GM10266 (cell line): ENCODE data around the gene CISD1.
"Not testable (repeated sequence)": the region's sequence is repeated elsewhere in the genome, so short reads cannot be mapped to it uniquely, and the experiment has no call there.

Source experiments
- DNase-seq: peaks from one replicate; pipeline ENCODE4 v3.0.0; 2012; ENCODE audit errors: extremely low spot score
- CTCF ChIP-seq: IDR thresholded peaks from 2 replicates; pipeline ENCODE4 v1.5.1; 2012; ENCODE audit warnings: mild to moderate bottlenecking, low read depth; ENCODE audit not compliant: control insufficient read depth, insufficient read depth; ENCODE audit errors: missing control alignments

Gene CISD1

DNA sequence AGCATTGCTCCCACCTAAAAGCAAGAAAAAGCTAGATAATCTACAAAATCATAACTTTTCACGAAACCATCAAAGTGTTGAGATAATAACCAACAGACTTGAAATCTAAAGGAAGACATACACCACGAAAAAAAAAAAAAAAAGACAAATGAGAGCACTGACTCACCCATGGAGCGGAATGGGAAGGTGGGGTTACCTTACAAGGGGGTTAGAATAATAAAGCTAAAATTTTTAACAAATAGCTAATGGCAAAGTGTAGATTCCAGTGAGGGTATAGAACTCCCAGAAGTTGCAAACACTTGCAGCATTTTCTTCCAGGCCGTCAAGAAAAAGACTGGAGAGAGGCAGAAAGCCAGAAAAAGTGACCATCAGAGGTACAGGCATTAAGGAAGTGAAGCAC is 28.4 kb upstream of the CISD1 start:
- no peak for TF ChIP-seq CTCF
- DNase-seq, result no peak

DNA sequence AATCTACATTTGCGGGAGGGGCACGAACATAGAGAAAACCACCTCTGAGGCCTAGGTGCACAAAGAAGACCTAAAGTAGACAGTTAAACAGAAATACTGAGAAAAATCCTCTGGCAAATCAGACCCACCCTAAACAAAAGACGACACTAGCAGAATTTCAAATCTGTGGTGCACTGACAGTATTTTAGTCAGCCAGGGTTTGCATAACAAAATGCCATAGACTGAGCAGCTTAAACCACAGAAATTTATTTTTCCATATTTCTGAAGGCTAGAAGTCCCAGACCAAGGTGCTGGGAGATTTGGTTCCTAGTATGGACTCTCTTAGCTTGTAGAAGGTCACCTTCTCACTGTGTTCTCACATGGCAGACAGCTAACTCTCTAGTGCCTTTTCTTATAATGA is 27.6 kb upstream of the CISD1 start:
- TF ChIP-seq CTCF, result no peak
- no peak for DNase-seq

DNA sequence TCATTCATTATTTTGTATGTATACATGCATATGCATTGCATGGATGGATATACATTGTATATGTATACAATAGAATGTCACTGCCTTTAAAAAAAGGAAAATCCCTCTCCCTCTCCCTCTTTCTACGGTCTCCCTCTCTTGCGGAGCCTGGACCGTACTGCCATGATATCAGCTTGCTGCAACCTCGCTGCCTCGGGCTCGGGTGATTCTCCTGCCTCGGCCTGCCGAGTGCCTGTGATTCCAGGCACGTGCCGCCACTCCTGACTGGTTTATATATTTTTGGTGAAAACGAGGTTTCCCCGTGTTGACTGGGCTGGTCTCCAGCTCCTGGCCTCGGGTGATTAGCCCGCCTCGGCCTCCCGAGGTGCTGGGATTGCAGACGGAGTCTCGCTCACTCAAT is 25.7 kb upstream of the CISD1 start:
- DNase-seq, result no peak
- TF ChIP-seq CTCF, result no peak

GRCh38 chr10:58243801-58244200 is 25.2 kb upstream of the CISD1 start:
- not testable (repeated sequence) for DNase-seq

- DNase-seq, result not testable (repeated sequence)
Measured at GRCh38 chr10:58244242-58244641, 24.7 kb upstream of the CISD1 start.

DNA sequence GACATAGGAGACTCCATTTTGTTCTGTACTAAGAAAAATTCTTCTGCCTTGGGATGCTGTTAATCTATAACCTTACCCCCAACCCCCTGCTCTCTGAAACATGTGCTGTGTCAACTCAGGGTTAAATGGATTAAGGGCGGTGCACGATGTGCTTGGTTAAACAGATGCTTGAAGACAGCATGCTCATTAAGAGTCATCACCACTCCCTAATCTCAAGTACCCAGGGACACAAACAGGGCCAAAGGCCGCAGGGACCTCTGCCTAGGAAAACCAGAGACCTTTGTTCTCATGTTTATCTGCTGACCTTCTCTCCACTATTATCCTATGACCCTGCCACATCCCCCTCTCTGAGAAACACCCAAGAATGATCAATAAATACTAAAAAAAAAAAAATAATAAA is 24.3 kb upstream of the CISD1 start:
- DNase-seq, result not testable (repeated sequence)

DNA sequence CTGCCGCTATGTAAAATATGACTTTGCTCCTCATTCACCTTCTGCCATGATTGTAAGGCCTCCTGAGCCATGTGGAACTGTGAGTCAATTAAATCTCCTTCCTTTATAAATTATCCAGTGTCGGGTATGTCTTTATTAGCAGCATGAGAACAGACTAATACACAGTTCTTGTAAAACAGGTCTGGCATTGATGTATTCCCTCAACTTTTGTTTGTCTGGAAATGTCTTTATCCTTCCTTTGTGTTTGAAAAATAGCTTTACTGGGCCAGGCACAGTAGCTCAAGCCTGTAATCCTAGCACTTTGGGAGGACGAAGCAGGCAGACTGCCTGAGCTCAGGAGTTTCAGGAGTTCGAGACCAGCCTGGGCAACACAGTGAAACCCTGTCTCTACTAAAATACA is 15.8 kb upstream of the CISD1 start:
- no peak for TF ChIP-seq CTCF
- no peak for DNase-seq

DNA sequence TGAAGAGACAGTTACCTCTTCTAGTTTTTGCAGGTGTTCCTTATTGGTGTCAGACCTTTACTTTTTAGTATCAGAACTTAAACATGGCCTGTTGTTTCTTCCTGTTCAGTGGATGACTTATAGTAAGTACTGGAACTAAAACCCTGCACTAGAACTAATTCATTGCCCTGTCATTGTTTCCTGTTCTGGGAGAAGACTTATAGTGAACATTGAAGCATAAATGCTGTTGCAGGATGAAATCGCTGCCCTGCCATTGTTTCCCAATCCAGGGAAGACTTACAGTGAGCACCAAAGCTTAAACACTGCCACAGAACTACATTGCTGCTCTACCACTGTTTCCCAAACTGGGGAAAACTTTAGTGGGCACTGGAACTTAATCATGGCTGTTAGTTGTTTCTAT is 14.3 kb upstream of the CISD1 start:
- TF ChIP-seq CTCF, result no peak

DNA sequence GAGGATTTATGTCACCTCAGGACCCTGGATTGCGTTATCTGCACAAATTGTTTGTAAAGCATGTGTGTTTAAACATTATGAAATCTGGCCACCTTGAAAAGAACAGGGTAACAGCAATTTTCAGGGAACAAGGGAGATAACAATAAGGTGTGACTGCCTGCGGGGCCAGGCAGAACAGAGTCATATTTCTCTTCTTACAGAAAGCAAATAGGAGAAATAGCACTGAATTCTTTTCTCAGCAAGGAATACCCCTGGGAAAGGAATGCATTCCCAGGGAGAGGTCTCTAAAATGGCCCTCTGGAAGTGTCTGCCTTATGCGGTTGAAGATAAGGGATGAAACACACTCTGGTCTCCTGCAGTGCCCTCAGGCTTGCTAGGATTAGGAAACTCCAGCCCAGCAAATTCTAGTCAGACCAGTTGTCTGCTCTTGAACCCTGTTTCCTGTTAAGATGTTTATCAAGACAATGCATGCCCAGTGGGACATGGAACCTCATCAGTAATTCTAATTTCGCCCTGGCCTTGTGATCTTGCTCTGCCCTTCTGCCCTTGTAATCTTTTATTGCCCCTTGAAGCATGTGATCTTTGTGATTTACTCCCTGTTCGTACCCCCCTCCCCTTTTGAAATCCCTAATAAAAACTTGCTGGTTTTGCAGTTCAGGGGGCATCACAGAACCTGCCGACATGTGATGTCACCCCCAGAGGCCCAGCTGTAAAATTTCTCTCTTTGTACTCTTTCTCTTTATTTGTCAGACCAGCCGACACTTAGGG is 12.8 kb upstream of the CISD1 start:
- DNase-seq, result not testable (repeated sequence)

More for the DNA sequence above, 14.3 kb upstream of the CISD1 start:
- DNase-seq, result no peak
